Mesenchymal stem cell (in vitro differentiated cells and primary cell): Measurements from ENCODE around the gene USP6NL.

Experiments
- DNase-seq: peaks from one replicate; pipeline ENCODE4 v3.0.0-alpha.2; 2013
- H2AFZ ChIP-seq: one replicate; pipeline ENCODE4 v1.6.1; 2013; ENCODE audit warnings: low read depth, mild to moderate bottlenecking, control low read depth, inconsistent platforms, low read length, moderate library complexity
- H2AK5ac ChIP-seq: 2 replicates; pipeline ENCODE4 v1.6.1; 2013; ENCODE audit warnings: low read length, moderate library complexity, mild to moderate bottlenecking, inconsistent platforms; ENCODE audit not compliant: severe bottlenecking
- H2BK120ac ChIP-seq: one replicate; pipeline ENCODE4 v1.6.1; 2013; ENCODE audit warnings: low read depth, mild to moderate bottlenecking, inconsistent platforms, low read length, moderate library complexity
- H2BK12ac ChIP-seq, 2 experiments: one replicate each; pipeline ENCODE4 v1.6.1; 2013; ENCODE audit warnings: inconsistent platforms in 2 of 2, low read length in 2 of 2, mild to moderate bottlenecking in 2 of 2, moderate library complexity in 2 of 2, control low read depth in 1 of 2
- H2BK15ac ChIP-seq: one replicate; pipeline ENCODE4 v1.6.1; 2013; ENCODE audit warnings: mild to moderate bottlenecking, low read depth, inconsistent platforms; ENCODE audit not compliant: poor library complexity, severe bottlenecking
- H2BK5ac ChIP-seq: 2 replicates; pipeline ENCODE4 v1.6.1; 2013; ENCODE audit warnings: low read depth, mild to moderate bottlenecking, low read length, control low read depth, inconsistent platforms; ENCODE audit not compliant: poor library complexity, severe bottlenecking
- H3K14ac ChIP-seq, 2 experiments: one replicate each; pipeline ENCODE4 v1.6.1; 2013; ENCODE audit warnings: inconsistent platforms in 2 of 2, low read length in 2 of 2, control low read depth in 1 of 2, mild to moderate bottlenecking in 1 of 2, moderate library complexity in 1 of 2
- H3K18ac ChIP-seq, 2 experiments: one replicate each; pipeline ENCODE4 v1.6.1; 2013; ENCODE audit warnings: inconsistent platforms in 2 of 2, low read length in 2 of 2, control low read depth in 1 of 2, low read depth in 1 of 2, mild to moderate bottlenecking in 1 of 2
- H3K23ac ChIP-seq, 2 experiments: one replicate each; pipeline ENCODE4 v1.6.1; 2013; ENCODE audit warnings: inconsistent platforms in 2 of 2, low read length in 2 of 2, mild to moderate bottlenecking in 2 of 2, moderate library complexity in 2 of 2, control low read depth in 1 of 2
- H3K27ac ChIP-seq: 2 replicates; pipeline ENCODE4 v1.5.1; 2013; ENCODE audit warnings: mild to moderate bottlenecking, moderate library complexity, low read length, control low read depth, inconsistent platforms; ENCODE audit not compliant: poor library complexity, severe bottlenecking
- H3K27me3 ChIP-seq, 2 experiments: 2 replicates each; pipeline versions ENCODE4 v1.6.1 to v1.7.0; 2013; ENCODE audit warnings: low read length in 2 of 2, mild to moderate bottlenecking in 2 of 2, moderate library complexity in 2 of 2, control low read depth in 1 of 2, inconsistent platforms in 1 of 2; ENCODE audit not compliant: control insufficient read depth in 1 of 2, insufficient read depth in 1 of 2
- H3K36me3 ChIP-seq, 2 experiments: 2 replicates each; pipeline versions ENCODE4 v1.6.1 to v1.7.0; 2013; ENCODE audit warnings: low read length in 2 of 2, control low read depth in 1 of 2, inconsistent platforms in 1 of 2, low read depth in 1 of 2, mild to moderate bottlenecking in 1 of 2; ENCODE audit not compliant: insufficient read depth in 2 of 2, control insufficient read depth in 1 of 2
- H3K4ac ChIP-seq, 2 experiments: one replicate each; pipeline ENCODE4 v1.6.1; 2013; ENCODE audit warnings: inconsistent platforms in 2 of 2, low read length in 2 of 2, mild to moderate bottlenecking in 2 of 2, moderate library complexity in 2 of 2, control low read depth in 1 of 2, low read depth in 1 of 2
- H3K4me1 ChIP-seq: 2 replicates; pipeline ENCODE4 v1.6.1; 2013; ENCODE audit warnings: low read depth, low read length, control low read depth; ENCODE audit not compliant: control insufficient read depth, insufficient read depth
- H3K4me2 ChIP-seq: 2 replicates; pipeline ENCODE4 v1.6.1; 2013; ENCODE audit warnings: low read length, mild to moderate bottlenecking, inconsistent platforms; ENCODE audit not compliant: poor library complexity, severe bottlenecking
- H3K4me3 ChIP-seq, 2 experiments: 2 replicates each; pipeline versions ENCODE4 v1.5.1 to v1.7.0; 2013; ENCODE audit warnings: low read length in 2 of 2, mild to moderate bottlenecking in 2 of 2, control low read depth in 1 of 2, low read depth in 1 of 2; ENCODE audit not compliant: insufficient read depth in 1 of 2
- H3K79me1 ChIP-seq: replicated peaks from 2 replicates; pipeline ENCODE4 v1.6.1; 2013; ENCODE audit warnings: mild to moderate bottlenecking, control low read depth, low read length, inconsistent platforms; ENCODE audit not compliant: poor library complexity, severe bottlenecking
- H3K9ac ChIP-seq: 2 replicates; pipeline ENCODE4 v1.7.0; 2013; ENCODE audit warnings: mild to moderate bottlenecking, low read length, moderate library complexity
- H3K9me3 ChIP-seq: 2 replicates; pipeline ENCODE4 v1.7.0; 2013; ENCODE audit warnings: mild to moderate bottlenecking, low read length; ENCODE audit not compliant: control insufficient read depth
- H4K8ac ChIP-seq: one replicate; pipeline ENCODE4 v1.6.1; 2013; ENCODE audit warnings: inconsistent platforms, mild to moderate bottlenecking, low read length, moderate library complexity
- H4K91ac ChIP-seq: one replicate; pipeline ENCODE4 v1.6.1; 2013; ENCODE audit warnings: mild to moderate bottlenecking, low read length, inconsistent platforms
- WGBS: methylation state at CpG from one replicate; pipeline ENCODE4 v1.1.7; 2013; ENCODE audit warnings: mixed read lengths; 5-methylcytosine and 5-hydroxymethylcytosine counted together

The USP6NL gene

GRCh38 chr10:11472158-11472753 is 139.2 kb downstream of the USP6NL start:
- peak; percentile 58 for DNase-seq
- no peak overlapping the region for H2AK5ac ChIP-seq
- no peak overlapping the region for H2BK15ac ChIP-seq
- no peak overlapping the region for H2BK5ac ChIP-seq
- no peak overlapping the region for H3K4me3 ChIP-seq
- H2BK120ac ChIP-seq, result no peak overlapping the region
- H4K8ac ChIP-seq, result no peak overlapping the region
- peaks cover 4 to 6% of the 10 kb centered on the region in 2 experiments for H3K36me3 ChIP-seq
- no peak overlapping the region for H3K14ac ChIP-seq
- peaks cover 6% of the 10 kb centered on the region for H3K4me1 ChIP-seq
- no peak overlapping the region for H3K18ac ChIP-seq
- no peak overlapping the region for H3K9ac ChIP-seq
- no peak overlapping the region for H3K23ac ChIP-seq
- H3K79me1 ChIP-seq, result peaks cover 9% of the 10 kb centered on the region
- WGBS, result 34% methylated on average over 5 of the region's 8 CpGs
- H2BK12ac ChIP-seq, result no peak overlapping the region
- no peak overlapping the region for H4K91ac ChIP-seq
- no peaks in the 10 kb centered on the region for H3K9me3 ChIP-seq
- no peak overlapping the region for H3K4ac ChIP-seq
- no peak overlapping the region for H3K27ac ChIP-seq
- no peaks in the 10 kb centered on the region for H3K27me3 ChIP-seq
- no peak overlapping the region for H3K4me2 ChIP-seq
- no peak overlapping the region for H2AFZ ChIP-seq

DNA sequence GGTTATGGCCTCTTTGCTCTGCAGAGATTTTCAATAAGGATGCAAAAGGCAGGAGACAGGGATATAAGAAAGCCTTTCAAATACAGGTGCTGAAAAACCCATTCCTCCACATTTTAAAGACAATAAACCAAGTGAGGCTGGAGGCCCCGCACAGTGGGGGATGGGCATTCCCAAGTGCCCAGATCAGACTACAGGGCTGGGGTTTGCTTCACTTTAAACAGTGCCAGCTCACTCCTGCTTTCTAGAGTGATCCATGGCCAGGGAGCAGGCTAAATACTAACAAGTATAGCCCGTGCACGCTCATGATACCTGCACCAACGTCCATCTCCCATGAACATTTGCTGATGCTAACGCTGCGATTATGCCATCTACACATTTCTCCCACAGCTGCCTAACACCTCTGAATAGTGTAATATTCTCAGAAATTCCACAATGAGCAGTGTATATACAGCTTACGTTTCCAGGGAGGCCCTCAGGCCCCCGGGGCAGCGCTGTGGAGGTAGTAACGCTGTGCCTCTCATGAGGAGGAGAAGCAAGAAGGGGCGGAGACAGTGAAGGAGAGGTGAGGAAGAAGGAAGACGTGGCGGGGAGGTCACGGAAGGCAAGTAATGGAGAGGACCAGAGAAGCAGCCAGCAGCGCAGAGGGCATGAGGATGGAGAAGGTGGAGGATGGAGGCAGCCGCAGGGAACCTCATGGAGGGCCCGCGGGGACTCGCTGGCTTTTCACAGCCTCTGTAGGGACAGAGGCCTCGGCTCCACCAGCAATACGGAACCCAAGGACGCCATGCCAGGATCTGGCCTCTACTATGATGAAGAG is 141.7 kb downstream of the USP6NL start:
- no peak overlapping the region for H3K4me3 ChIP-seq
- H3K4ac ChIP-seq, result no peak overlapping the region
- no peaks in the 10 kb centered on the region for H3K9me3 ChIP-seq
- H4K8ac ChIP-seq, result no peak overlapping the region
- H2BK120ac ChIP-seq, result no peak overlapping the region
- peaks cover 10% of the 10 kb centered on the region for H3K79me1 ChIP-seq
- no peaks in the 10 kb centered on the region for H3K27me3 ChIP-seq
- no peak overlapping the region for H2BK5ac ChIP-seq
- H2AFZ ChIP-seq, result no peak overlapping the region
- no peak overlapping the region for H2BK12ac ChIP-seq
- H3K4me1 ChIP-seq, result peaks cover 6% of the 10 kb centered on the region
- H3K36me3 ChIP-seq, result peaks cover 6 to 9% of the 10 kb centered on the region in 2 experiments
- H4K91ac ChIP-seq, result no peak overlapping the region
- no peak overlapping the region for H3K23ac ChIP-seq
- DNase-seq, result no peak
- no peak overlapping the region for H2AK5ac ChIP-seq
- no peak overlapping the region for H2BK15ac ChIP-seq
- no peak overlapping the region for H3K27ac ChIP-seq
- H3K18ac ChIP-seq, result no peak overlapping the region
- no peak overlapping the region for H3K14ac ChIP-seq
- WGBS, result 95% methylated on average over 21 of the region's 22 CpGs
- H3K9ac ChIP-seq, result no peak overlapping the region
- H3K4me2 ChIP-seq, result no peak overlapping the region

- H2BK15ac ChIP-seq, result no peak overlapping the region
Observed at GRCh38 chr10:11468126-11468742, 143.2 kb downstream of the USP6NL start.

DNA sequence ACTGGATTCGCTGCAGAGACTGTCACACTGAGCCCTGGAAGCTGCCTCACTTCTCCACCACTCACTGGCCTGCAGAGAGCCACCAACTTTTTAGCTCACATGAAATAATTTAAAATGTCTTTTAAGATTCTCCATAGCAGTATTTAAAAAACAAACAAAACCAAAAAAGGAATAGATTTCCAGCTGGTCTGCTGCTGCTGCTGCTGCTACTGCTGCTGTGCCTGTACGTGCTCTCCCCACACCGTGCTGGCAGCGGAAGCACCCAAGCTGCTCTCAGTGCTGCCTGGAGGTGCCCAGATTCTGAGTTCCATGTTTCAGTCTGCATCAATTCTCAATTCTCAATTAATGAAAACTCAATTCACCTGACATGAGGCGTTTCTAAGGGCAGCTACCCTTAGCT is 146.0 kb downstream of the USP6NL start:
- H4K91ac ChIP-seq, result no peak overlapping the region

More at GRCh38 chr10:11468126-11468742, 143.2 kb downstream of the USP6NL start:
- Histone ChIP-seq H3K23ac (no peak overlapping the region), H3K36me3 (peaks cover 17% of the 10 kb centered on the region in 2 experiments), H2BK12ac (no peak overlapping the region), H3K18ac (no peak overlapping the region), H2BK5ac (no peak overlapping the region), H2AFZ (no peak overlapping the region), H3K79me1 (peaks cover 15% of the 10 kb centered on the region), H3K27ac (no peak overlapping the region), H4K91ac (no peak overlapping the region), H3K4me3 (no peak overlapping the region), H2AK5ac (no peak overlapping the region), H3K27me3 (no peaks in the 10 kb centered on the region), H3K4me1 (peaks cover 6% of the 10 kb centered on the region), H3K4ac (no peak overlapping the region), H3K9me3 (no peaks in the 10 kb centered on the region), H3K14ac (no peak overlapping the region), H3K4me2 (no peak overlapping the region), H2BK120ac (no peak overlapping the region), H3K9ac (no peak overlapping the region), H4K8ac (no peak overlapping the region)
- WGBS, result 71% methylated on average over 7 of the region's 7 CpGs
- DNase-seq, result no peak

More for the DNA sequence above, 146.0 kb downstream of the USP6NL start:
- no peak overlapping the region for H4K8ac ChIP-seq
- H3K36me3 ChIP-seq, result peaks cover 28 to 38% of the 10 kb centered on the region in 2 experiments
- no peak overlapping the region for H3K18ac ChIP-seq
- no peak overlapping the region for H3K4me3 ChIP-seq
- no peak overlapping the region for H2AFZ ChIP-seq
- H2BK120ac ChIP-seq, result no peak overlapping the region
- no peak for DNase-seq
- no peak overlapping the region for H2BK5ac ChIP-seq
- H3K4me2 ChIP-seq, result no peak overlapping the region
- H3K14ac ChIP-seq, result no peak overlapping the region
- peaks cover 25% of the 10 kb centered on the region for H3K79me1 ChIP-seq
- no peak overlapping the region for H3K4ac ChIP-seq
- no peak overlapping the region for H2BK15ac ChIP-seq
- no peaks in the 10 kb centered on the region for H3K27me3 ChIP-seq
- H3K27ac ChIP-seq, result no peak overlapping the region
- no peaks in the 10 kb centered on the region for H3K9me3 ChIP-seq
- no peak overlapping the region for H3K23ac ChIP-seq
- no peak overlapping the region for H3K9ac ChIP-seq
- peaks cover 6% of the 10 kb centered on the region for H3K4me1 ChIP-seq
- WGBS, result 99% methylated on average over 3 of the region's 5 CpGs
- H2BK12ac ChIP-seq, result no peak overlapping the region
- no peak overlapping the region for H2AK5ac ChIP-seq
